ENCODE results near the gene SPATA4.

The SPATA4 gene

GRCh38 chr4:176149680-176150355 is 45.6 kb downstream of the SPATA4 start:
- DNase-seq (ENCODE audit: low read depth) = no peak

DNA sequence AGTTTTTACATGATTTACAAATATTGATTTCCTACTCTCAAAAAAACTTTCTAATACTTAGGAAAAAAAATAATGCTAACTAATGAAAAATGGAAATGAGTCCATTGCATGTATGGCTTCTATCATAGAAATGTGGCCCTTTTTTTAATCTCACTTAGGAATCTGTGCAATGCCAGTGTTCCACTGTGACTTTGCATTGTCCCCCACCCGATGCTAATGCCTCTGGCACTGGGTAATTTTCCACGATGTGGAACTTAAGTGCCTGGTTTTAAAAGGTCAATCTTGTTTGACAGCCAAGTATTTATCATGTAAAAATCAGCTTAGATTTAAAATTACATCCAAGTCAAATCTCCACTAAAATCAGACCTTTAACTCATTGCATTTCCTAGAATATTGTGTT is 53.1 kb downstream of the SPATA4 start:
- DNase-seq (ENCODE audit: low read depth) = no peak
- TF ChIP-seq, protein P1, sequence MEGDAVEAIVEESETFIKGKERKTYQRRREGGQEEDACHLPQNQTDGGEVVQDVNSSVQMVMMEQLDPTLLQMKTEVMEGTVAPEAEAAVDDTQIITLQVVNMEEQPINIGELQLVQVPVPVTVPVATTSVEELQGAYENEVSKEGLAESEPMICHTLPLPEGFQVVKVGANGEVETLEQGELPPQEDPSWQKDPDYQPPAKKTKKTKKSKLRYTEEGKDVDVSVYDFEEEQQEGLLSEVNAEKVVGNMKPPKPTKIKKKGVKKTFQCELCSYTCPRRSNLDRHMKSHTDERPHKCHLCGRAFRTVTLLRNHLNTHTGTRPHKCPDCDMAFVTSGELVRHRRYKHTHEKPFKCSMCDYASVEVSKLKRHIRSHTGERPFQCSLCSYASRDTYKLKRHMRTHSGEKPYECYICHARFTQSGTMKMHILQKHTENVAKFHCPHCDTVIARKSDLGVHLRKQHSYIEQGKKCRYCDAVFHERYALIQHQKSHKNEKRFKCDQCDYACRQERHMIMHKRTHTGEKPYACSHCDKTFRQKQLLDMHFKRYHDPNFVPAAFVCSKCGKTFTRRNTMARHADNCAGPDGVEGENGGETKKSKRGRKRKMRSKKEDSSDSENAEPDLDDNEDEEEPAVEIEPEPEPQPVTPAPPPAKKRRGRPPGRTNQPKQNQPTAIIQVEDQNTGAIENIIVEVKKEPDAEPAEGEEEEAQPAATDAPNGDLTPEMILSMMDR (IDR thresholded peaks at IDR 0.05; ENCODE audit: low read depth, low read length) = no peak
- H3K4me3 ChIP-seq (ENCODE audit: low read depth, low read length) = no peak overlapping the region

More at GRCh38 chr4:176149680-176150355, 45.6 kb downstream of the SPATA4 start:
- H3K4me3 ChIP-seq (ENCODE audit: low read depth, low read length) = no peak overlapping the region
- TF ChIP-seq MAX (IDR thresholded peaks at IDR 0.05; ENCODE audit: low read depth, low read length) = no peak
- no peak for TF ChIP-seq MYC (IDR thresholded peaks at IDR 0.05; ENCODE audit: low read depth, low read length)
- TF ChIP-seq POLR2A (IDR thresholded peaks at IDR 0.05; ENCODE audit: extremely low read depth, insufficient read length) = no peak
- TF ChIP-seq, protein P1 (IDR thresholded peaks at IDR 0.05; ENCODE audit: low read depth, low read length) = no peak

DNA sequence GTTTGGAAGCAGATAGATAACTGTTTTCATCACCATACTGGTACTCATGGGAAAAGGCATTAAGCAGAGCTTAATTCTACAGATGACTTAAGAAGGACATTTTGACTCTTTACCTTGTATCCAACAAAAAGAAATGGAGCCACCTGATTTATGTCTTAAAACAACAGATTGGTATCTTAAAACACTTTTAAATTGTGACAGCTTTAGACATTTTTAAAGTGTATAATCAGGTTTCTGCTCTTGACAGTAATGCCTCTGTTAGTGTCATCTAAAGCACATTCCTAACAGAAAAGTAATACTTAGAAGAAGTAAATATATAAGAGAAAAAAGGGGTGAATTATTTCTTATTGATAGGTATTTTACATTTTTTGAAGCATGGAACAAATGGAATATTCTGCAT is 55.9 kb downstream of the SPATA4 start:
- no peak for TF ChIP-seq POLR2A (IDR thresholded peaks at IDR 0.05; ENCODE audit: extremely low read depth, insufficient read length)
- no peak for TF ChIP-seq MAX (IDR thresholded peaks at IDR 0.05; ENCODE audit: low read depth, low read length)
- TF ChIP-seq, protein P1 (IDR thresholded peaks at IDR 0.05; ENCODE audit: low read depth, low read length) = no peak
- DNase-seq (ENCODE audit: low read depth) = no peak

DNA sequence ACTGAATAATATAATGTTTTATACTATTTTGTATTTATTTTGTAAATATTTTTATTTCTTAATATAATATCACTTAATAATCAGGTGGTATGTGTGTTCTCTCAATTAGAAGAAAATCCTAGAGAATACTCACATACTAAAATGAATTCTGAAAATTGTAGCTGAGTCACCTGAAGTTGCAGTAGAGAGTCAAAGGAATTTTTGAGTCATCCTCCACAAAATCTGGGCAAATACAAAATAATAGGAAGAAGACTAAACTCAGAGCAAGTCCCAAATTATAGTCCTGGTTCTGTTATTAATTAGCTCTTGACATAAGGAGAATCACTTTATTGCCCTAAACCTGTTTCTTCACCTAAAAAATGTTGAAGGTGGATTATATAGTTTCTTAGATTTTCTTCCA is 57.8 kb downstream of the SPATA4 start:
- no peak overlapping the region for H3K4me3 ChIP-seq (ENCODE audit: low read depth, low read length)
- no peak for TF ChIP-seq MYC (IDR thresholded peaks at IDR 0.05; ENCODE audit: low read depth, low read length)
- TF ChIP-seq, protein P1 (IDR thresholded peaks at IDR 0.05; ENCODE audit: low read depth, low read length) = no peak
- no peak for TF ChIP-seq POLR2A (IDR thresholded peaks at IDR 0.05; ENCODE audit: extremely low read depth, insufficient read length)
- DNase-seq (ENCODE audit: low read depth) = no peak

More for the DNA sequence above, 55.9 kb downstream of the SPATA4 start:
- no peak overlapping the region for H3K4me3 ChIP-seq (ENCODE audit: low read depth, low read length)

GRCh38 chr4:176134670-176135069 is 60.7 kb downstream of the SPATA4 start:
- DNase-seq (ENCODE audit: low read depth) = no peak
- H3K4me3 ChIP-seq (ENCODE audit: low read depth, low read length) = no peak overlapping the region
- TF ChIP-seq MYC (IDR thresholded peaks at IDR 0.05; ENCODE audit: low read depth, low read length) (no peak), MAX (IDR thresholded peaks at IDR 0.05; ENCODE audit: low read depth, low read length) (no peak), POLR2A (IDR thresholded peaks at IDR 0.05; ENCODE audit: extremely low read depth, insufficient read length) (no peak)
- TF ChIP-seq, protein P1 (IDR thresholded peaks at IDR 0.05; ENCODE audit: low read depth, low read length) = no peak

Measured in NB4 (cell line).